ENCODE results near the gene ACOT7. TPM values are rescaled to one million over a fixed set of nuclear protein-coding genes. Genes with fewer than 3 reads are reported as not detected.

ACOT7 gene
- total and polyA plus RNA-seq, 2 of the 13 experiments (the other 11 are each of a cell fraction or from before 2014, with no cell fraction given): 33.0 to 55.8 TPM

GRCh38 chr1:6410248-6410893, 16.8 kb upstream of the ACOT7 start (continued):
- TF ChIP-seq, protein P1, sequence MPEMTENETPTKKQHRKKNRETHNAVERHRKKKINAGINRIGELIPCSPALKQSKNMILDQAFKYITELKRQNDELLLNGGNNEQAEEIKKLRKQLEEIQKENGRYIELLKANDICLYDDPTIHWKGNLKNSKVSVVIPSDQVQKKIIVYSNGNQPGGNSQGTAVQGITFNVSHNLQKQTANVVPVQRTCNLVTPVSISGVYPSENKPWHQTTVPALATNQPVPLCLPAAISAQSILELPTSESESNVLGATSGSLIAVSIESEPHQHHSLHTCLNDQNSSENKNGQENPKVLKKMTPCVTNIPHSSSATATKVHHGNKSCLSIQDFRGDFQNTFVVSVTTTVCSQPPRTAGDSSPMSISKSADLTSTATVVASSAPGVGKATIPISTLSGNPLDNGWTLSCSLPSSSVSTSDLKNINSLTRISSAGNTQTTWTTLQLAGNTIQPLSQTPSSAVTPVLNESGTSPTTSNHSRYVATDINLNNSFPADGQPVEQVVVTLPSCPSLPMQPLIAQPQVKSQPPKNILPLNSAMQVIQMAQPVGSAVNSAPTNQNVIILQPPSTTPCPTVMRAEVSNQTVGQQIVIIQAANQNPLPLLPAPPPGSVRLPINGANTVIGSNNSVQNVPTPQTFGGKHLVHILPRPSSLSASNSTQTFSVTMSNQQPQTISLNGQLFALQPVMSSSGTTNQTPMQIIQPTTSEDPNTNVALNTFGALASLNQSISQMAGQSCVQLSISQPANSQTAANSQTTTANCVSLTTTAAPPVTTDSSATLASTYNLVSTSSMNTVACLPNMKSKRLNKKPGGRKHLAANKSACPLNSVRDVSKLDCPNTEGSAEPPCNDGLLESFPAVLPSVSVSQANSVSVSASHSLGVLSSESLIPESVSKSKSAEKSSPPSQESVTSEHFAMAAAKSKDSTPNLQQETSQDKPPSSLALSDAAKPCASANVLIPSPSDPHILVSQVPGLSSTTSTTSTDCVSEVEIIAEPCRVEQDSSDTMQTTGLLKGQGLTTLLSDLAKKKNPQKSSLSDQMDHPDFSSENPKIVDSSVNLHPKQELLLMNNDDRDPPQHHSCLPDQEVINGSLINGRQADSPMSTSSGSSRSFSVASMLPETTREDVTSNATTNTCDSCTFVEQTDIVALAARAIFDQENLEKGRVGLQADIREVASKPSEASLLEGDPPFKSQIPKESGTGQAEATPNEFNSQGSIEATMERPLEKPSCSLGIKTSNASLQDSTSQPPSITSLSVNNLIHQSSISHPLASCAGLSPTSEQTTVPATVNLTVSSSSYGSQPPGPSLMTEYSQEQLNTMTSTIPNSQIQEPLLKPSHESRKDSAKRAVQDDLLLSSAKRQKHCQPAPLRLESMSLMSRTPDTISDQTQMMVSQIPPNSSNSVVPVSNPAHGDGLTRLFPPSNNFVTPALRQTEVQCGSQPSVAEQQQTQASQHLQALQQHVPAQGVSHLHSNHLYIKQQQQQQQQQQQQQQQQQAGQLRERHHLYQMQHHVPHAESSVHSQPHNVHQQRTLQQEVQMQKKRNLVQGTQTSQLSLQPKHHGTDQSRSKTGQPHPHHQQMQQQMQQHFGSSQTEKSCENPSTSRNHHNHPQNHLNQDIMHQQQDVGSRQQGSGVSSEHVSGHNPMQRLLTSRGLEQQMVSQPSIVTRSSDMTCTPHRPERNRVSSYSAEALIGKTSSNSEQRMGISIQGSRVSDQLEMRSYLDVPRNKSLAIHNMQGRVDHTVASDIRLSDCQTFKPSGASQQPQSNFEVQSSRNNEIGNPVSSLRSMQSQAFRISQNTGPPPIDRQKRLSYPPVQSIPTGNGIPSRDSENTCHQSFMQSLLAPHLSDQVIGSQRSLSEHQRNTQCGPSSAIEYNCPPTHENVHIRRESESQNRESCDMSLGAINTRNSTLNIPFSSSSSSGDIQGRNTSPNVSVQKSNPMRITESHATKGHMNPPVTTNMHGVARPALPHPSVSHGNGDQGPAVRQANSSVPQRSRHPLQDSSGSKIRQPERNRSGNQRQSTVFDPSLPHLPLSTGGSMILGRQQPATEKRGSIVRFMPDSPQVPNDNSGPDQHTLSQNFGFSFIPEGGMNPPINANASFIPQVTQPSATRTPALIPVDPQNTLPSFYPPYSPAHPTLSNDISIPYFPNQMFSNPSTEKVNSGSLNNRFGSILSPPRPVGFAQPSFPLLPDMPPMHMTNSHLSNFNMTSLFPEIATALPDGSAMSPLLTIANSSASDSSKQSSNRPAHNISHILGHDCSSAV (CRISPR knock-in tag; IDR thresholded peaks at IDR 0.05; ENCODE audit: borderline replicate concordance): no peak
- TF ChIP-seq FOXK2 (IDR thresholded peaks at IDR 0.05) (no peak), TEF (CRISPR knock-in tag; IDR thresholded peaks at IDR 0.05) (no peak), ZNF225 (CRISPR knock-in tag; IDR thresholded peaks at IDR 0.05) (no peak), FOXK1 (CRISPR knock-in tag; IDR thresholded peaks at IDR 0.05; ENCODE audit: borderline replicate concordance, low read depth) (no peak), ZNF761 (CRISPR knock-in tag; conservative IDR thresholded peaks at IDR 0.05) (no peak), ZNF441 (CRISPR knock-in tag; IDR thresholded peaks at IDR 0.05; ENCODE audit: borderline replicate concordance) (no peak), NR3C1 (CRISPR knock-in tag; IDR thresholded peaks at IDR 0.05) (no peak), ZNF317 (CRISPR knock-in tag; IDR thresholded peaks at IDR 0.05) (no peak), TAF15 (IDR thresholded peaks at IDR 0.05; ENCODE audit: low read depth, low read length, poor library complexity, severe bottlenecking) (no peak), NKX3-1 (CRISPR knock-in tag; IDR thresholded peaks at IDR 0.05) (no peak), TEAD3 (CRISPR knock-in tag; optimal IDR thresholded peaks at IDR 0.05; ENCODE audit: borderline replicate concordance) (peak; percentile 74)
- TF ChIP-seq, protein P2, sequence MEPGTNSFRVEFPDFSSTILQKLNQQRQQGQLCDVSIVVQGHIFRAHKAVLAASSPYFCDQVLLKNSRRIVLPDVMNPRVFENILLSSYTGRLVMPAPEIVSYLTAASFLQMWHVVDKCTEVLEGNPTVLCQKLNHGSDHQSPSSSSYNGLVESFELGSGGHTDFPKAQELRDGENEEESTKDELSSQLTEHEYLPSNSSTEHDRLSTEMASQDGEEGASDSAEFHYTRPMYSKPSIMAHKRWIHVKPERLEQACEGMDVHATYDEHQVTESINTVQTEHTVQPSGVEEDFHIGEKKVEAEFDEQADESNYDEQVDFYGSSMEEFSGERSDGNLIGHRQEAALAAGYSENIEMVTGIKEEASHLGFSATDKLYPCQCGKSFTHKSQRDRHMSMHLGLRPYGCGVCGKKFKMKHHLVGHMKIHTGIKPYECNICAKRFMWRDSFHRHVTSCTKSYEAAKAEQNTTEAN (CRISPR knock-in tag; conservative IDR thresholded peaks at IDR 0.05): no peak

Data from HepG2 (cell line).